Mucosa of gallbladder (tissue), 1 donor: ENCODE data around the gene ARNT2. TPM values are rescaled to one million over a fixed set of nuclear protein-coding genes. Genes with fewer than 3 reads are reported as not detected.

Experiments used
- DNase-seq: peaks from one replicate; pipeline ENCODE4 v3.0.0-alpha.2; 2020; ENCODE audit warnings: low spot score
- total RNA-seq: library from RNA; stranded (reverse); gene quantifications from one replicate; pipeline ENCODE4 v1.2.1, GENCODE V29; 2021
- donor health status: DM: no; HTN: no; CAD: no.

Gene ARNT2
- total RNA-seq, 1 donor from 2014 or later, result 6.6 TPM

- DNase-seq, result no peak
Observed at GRCh38 chr15:80514071-80514780, 110.0 kb downstream of the ARNT2 start.

GRCh38 chr15:80517290-80517689, 113.1 kb downstream of the ARNT2 start:
- DNase-seq, result no peak

- no peak for DNase-seq
Observed at GRCh38 chr15:80518522-80518921, 114.3 kb downstream of the ARNT2 start.

GRCh38 chr15:80523746-80524145, 119.6 kb downstream of the ARNT2 start:
- DNase-seq, result no peak

GRCh38 chr15:80525853-80526252, 121.7 kb downstream of the ARNT2 start:
- no peak for DNase-seq

- no peak for DNase-seq
Observed at GRCh38 chr15:80526556-80527340, 122.6 kb downstream of the ARNT2 start.

- DNase-seq, result no peak
Observed at GRCh38 chr15:80527406-80527805, 123.2 kb downstream of the ARNT2 start.

GRCh38 chr15:80527961-80528360, 123.8 kb downstream of the ARNT2 start:
- DNase-seq, result no peak

GRCh38 chr15:80530737-80531365, 126.7 kb downstream of the ARNT2 start:
- DNase-seq, result no peak

GRCh38 chr15:80531388-80531787, 127.2 kb downstream of the ARNT2 start:
- DNase-seq, result no peak

GRCh38 chr15:80531796-80532195, 127.6 kb downstream of the ARNT2 start:
- no peak for DNase-seq

- DNase-seq, result no peak
Observed at GRCh38 chr15:80533790-80534333, 129.7 kb downstream of the ARNT2 start.

GRCh38 chr15:80536231-80536630, 132.0 kb downstream of the ARNT2 start:
- no peak for DNase-seq

- DNase-seq, result no peak
Observed at GRCh38 chr15:80536716-80537115, 132.5 kb downstream of the ARNT2 start.

- no peak for DNase-seq
Observed at GRCh38 chr15:80545078-80545477, 140.9 kb downstream of the ARNT2 start.

GRCh38 chr15:80547264-80547663, 143.1 kb downstream of the ARNT2 start:
- no peak for DNase-seq

GRCh38 chr15:80549191-80549590, 145.0 kb downstream of the ARNT2 start:
- DNase-seq, result no peak

GRCh38 chr15:80549654-80550053, 145.5 kb downstream of the ARNT2 start:
- DNase-seq, result no peak

GRCh38 chr15:80550219-80550907, 146.2 kb downstream of the ARNT2 start:
- DNase-seq, result no peak

GRCh38 chr15:80550908-80551260, 146.7 kb downstream of the ARNT2 start:
- no peak for DNase-seq

- no peak for DNase-seq
Observed at GRCh38 chr15:80551348-80551747, 147.2 kb downstream of the ARNT2 start.

- DNase-seq, result no peak
Observed at GRCh38 chr15:80554560-80554959, 150.4 kb downstream of the ARNT2 start.
